Measurements from ENCODE around the gene ANKRD33B.

DNA sequence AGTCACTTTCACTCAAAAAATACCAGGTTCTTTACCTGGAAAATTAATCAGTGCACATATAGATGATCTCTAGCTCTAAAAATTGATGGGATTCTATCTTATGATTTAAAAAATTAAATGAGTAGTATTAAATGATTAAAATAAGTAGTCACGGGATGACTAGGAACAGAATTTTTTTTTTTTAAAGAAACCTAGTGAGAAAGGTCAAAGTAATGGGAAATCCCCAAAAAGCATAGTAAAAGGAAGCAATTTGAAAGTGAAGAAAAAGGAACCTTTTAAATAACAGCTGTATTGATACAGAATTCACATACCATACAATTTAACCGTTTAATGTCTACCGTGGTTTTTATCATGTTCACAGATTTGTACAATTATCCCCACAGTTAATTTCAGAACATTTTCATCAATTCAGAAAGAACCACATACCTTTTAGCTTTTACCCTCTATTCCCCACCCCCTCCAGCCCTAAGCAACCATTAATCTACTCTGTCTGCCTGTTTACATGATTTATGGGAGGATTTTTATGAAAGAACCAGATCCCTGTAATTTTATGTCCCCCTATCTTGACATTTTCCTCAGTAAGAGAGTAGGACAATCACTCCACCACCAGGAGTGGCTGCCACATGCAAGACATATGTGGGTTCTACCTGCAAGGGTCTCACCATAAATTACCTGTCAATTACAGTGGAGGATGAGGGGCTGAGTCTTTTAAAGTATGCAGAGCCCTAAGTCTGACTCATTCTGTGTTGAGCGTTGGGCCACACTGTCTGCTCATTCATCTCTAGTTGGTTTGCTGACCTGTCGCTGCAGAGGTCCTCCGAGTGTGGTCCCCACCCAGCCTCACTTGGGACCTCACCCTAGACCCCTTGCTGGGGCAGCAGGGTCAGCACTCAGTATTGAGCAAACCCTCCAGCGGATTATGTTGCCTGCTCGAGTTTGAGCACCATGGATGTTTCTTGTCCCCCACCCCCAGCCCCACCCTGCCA is 16.0 kb downstream of the ANKRD33B start:
- TF ChIP-seq, protein P1, sequence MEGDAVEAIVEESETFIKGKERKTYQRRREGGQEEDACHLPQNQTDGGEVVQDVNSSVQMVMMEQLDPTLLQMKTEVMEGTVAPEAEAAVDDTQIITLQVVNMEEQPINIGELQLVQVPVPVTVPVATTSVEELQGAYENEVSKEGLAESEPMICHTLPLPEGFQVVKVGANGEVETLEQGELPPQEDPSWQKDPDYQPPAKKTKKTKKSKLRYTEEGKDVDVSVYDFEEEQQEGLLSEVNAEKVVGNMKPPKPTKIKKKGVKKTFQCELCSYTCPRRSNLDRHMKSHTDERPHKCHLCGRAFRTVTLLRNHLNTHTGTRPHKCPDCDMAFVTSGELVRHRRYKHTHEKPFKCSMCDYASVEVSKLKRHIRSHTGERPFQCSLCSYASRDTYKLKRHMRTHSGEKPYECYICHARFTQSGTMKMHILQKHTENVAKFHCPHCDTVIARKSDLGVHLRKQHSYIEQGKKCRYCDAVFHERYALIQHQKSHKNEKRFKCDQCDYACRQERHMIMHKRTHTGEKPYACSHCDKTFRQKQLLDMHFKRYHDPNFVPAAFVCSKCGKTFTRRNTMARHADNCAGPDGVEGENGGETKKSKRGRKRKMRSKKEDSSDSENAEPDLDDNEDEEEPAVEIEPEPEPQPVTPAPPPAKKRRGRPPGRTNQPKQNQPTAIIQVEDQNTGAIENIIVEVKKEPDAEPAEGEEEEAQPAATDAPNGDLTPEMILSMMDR (IDR thresholded peaks at IDR 0.05 in 8 of 11, conservative IDR thresholded peaks at IDR 0.05 in 3 of 11) = no peak
- TF ChIP-seq POLR2A (IDR thresholded peaks at IDR 0.05) (no peak), POLR2AphosphoS5 (IDR thresholded peaks at IDR 0.05) (no peak)
